MCF 10A (cell line): Measurements from ENCODE around the gene MYADML2. TPM values are rescaled to one million over a fixed set of nuclear protein-coding genes. Genes with fewer than 3 reads are reported as not detected.
A peak's percentile ranks its signal among the peaks of the same experiment; 100 is the strongest.

ENCODE experiments used
- BruUV-seq: library from RNA; stranded (reverse); fragments of 400-500 nt; replicated peaks from 2 replicates; lab custom pipeline; 2021; lab: Mats Ljungman, UMichigan
- CTCF ChIA-PET: fragments of 300-600 bp; sonication (Branson Sonifier 250); formaldehyde crosslinking; extraction: SDS; loops from one replicate; lab custom pipeline; 2021; ENCODE audit warnings: antibody characterized with exemption, inconsistent platforms; lab: Yijun Ruan, JAX
- POLR2A ChIA-PET: fragments of 300-600, 350-650 bp; sonication (Branson Sonifier 250); formaldehyde crosslinking; extraction: SDS; loops from one replicate; lab custom pipeline; 2020; ENCODE audit warnings: antibody characterized with exemption, inconsistent platforms; lab: Yijun Ruan, JAX
- DNase-seq: peaks from one replicate; pipeline ENCODE4 v3.0.0-alpha.2; 2018; ENCODE audit not compliant: unreplicated experiment
- H3K27ac Mint-ChIP-seq: one replicate; pipeline ENCODE4 v1.8.0; 2022; ENCODE audit warnings: mild to moderate bottlenecking, low read depth, mixed read lengths; ENCODE audit not compliant: unreplicated experiment
- H3K27me3 Mint-ChIP-seq: one replicate; pipeline ENCODE4 v1.8.0; 2022; ENCODE audit warnings: mixed read lengths; ENCODE audit not compliant: insufficient read depth, unreplicated experiment
- H3K36me3 Mint-ChIP-seq: one replicate; pipeline ENCODE4 v1.8.0; 2022; ENCODE audit warnings: mild to moderate bottlenecking, moderate library complexity, mixed read lengths; ENCODE audit not compliant: insufficient read depth, unreplicated experiment
- H3K4me1 Mint-ChIP-seq: one replicate; pipeline ENCODE4 v1.8.0; 2022; ENCODE audit warnings: mixed read lengths; ENCODE audit not compliant: insufficient read depth, unreplicated experiment
- H3K4me3 Mint-ChIP-seq: one replicate; pipeline ENCODE4 v1.8.0; 2022; ENCODE audit warnings: mild to moderate bottlenecking, moderate library complexity, mixed read lengths; ENCODE audit not compliant: unreplicated experiment
- H3K9me3 Mint-ChIP-seq: one replicate; pipeline ENCODE4 v1.8.0; 2022; ENCODE audit warnings: mixed read lengths; ENCODE audit not compliant: unreplicated experiment
- intact Hi-C: fragments of 100-400 bp; cut with micrococcal nuclease; formaldehyde crosslinking; loops from 2 replicates; pipeline ENCODE4 v1.14.1; 2022
- total RNA-seq: library from RNA; stranded (reverse); gene quantifications from 2 replicates; pipeline ENCODE4 v1.2.3, GENCODE V29; 2022
- TF ChIP-seq, protein P1 (sequence below): fragments of 200-600 bp; IDR thresholded peaks from one replicate; pipeline ENCODE4 v1.8.0; 2022; ENCODE audit warnings: antibody characterized with exemption, mild to moderate bottlenecking; ENCODE audit not compliant: unreplicated experiment

MYADML2 gene
- total RNA-seq, 1 experiment from 2014 or later: not detected

DNA sequence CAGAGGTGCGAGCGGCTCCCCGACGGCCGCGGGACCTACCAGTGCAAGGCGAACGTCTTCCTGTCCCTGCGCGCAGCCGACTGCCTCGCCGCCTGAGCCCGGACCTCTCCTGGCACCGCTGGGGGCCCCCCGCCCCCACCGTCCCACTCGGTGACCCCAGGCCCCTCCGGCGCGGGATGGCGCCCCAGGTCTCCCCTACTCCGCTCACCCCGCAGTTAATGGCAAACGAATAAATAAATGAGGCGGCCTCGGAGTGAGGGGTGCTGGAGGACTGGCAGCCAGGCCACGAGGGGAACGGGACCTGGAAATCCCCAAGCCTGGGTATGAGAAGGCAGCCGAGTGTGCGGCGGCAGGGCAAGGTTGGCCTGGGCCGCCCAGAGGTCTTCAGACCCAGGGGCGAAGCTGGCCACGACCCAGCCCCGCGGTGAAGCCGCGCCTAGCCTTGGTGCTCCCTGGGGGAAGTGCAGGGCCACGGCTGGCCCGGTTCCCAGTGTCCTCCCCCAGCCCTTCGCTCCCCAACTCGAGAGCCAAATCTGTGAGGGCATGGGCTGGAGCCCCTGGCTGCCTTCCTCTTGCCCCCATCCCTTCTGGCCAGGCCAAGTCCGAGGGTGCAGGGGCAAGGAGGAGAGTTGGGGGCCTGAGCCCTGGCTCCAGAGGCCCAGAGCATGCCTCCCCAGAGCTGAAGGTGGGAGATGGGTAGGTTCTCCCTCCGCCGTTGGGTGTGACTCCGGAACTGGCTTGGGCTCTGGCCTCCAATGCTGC, 44.2 kb downstream of the MYADML2 start:
- Mint-ChIP-seq H3K4me3 (no peak overlapping the region), H3K4me1 (peaks cover 16% of the 10 kb centered on the region), H3K27ac (no peak overlapping the region), H3K9me3 (no peaks in the 10 kb centered on the region), H3K27me3 (no peaks in the 10 kb centered on the region), H3K36me3 (peaks cover 36% of the 10 kb centered on the region)
- no TSS peak for BruUV-seq
- intact Hi-C loops: no loop called here
- POLR2A ChIA-PET: no interaction called here
- TF ChIP-seq, protein P1, sequence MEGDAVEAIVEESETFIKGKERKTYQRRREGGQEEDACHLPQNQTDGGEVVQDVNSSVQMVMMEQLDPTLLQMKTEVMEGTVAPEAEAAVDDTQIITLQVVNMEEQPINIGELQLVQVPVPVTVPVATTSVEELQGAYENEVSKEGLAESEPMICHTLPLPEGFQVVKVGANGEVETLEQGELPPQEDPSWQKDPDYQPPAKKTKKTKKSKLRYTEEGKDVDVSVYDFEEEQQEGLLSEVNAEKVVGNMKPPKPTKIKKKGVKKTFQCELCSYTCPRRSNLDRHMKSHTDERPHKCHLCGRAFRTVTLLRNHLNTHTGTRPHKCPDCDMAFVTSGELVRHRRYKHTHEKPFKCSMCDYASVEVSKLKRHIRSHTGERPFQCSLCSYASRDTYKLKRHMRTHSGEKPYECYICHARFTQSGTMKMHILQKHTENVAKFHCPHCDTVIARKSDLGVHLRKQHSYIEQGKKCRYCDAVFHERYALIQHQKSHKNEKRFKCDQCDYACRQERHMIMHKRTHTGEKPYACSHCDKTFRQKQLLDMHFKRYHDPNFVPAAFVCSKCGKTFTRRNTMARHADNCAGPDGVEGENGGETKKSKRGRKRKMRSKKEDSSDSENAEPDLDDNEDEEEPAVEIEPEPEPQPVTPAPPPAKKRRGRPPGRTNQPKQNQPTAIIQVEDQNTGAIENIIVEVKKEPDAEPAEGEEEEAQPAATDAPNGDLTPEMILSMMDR: no peak
- no peak for DNase-seq
- CTCF ChIA-PET: no interaction called here

DNA sequence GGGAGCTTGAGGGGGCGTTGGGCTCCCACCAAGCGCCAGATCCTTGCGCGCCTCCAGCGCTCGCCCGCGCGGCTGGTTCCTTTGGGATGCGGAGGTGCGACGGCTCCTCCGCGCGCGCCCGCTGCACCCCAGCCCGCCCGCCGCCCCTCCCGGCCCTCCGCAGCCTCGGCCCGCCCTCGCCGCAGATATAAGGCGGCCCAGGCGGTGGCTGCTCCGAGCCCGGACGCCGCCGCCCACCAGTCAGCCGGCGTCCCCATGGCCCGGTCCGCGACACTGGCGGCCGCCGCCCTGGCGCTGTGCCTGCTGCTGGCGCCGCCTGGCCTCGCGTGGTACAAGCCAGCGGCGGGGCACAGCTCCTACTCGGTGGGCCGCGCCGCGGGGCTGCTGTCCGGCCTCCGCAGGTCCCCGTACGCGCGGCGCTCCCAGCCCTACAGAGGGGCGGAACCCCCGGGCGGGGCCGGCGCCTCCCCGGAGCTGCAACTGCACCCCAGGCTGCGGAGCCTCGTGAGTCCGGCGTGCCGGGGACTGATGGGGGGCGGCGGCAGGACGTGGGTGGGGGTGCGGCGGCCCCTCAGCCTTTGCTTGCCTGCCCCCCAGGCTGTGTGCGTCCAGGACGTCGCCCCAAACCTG, 44.9 kb downstream of the MYADML2 start, which contains the start of gene NPB:
Gene NPB, plus strand, starts transcription at position 216 of the 630 bp plus-strand sequence. Its CDS starts 40 bp downstream, at position 256.
- H3K27ac Mint-ChIP-seq: peak within 1 kb of the TSS; percentile 11
- no peaks in the 10 kb centered on the region for H3K27me3 Mint-ChIP-seq
- no peaks in the 10 kb centered on the region for H3K9me3 Mint-ChIP-seq
- no peak for DNase-seq
- TF ChIP-seq, protein P1: no peak
- peaks cover 39% of the 10 kb centered on the region for H3K36me3 Mint-ChIP-seq
- CTCF ChIA-PET: no interaction called here
- no peak within 1 kb of the TSS for H3K4me3 Mint-ChIP-seq
- intact Hi-C loops: no loop called here
- POLR2A ChIA-PET: interaction anchor here (0.8 kb wide), 1 partner anchor 390 kb away, joined by 3 read pairs; no protein-coding TSS in a partner anchor
- no TSS peak for BruUV-seq
- H3K4me1 Mint-ChIP-seq: peaks cover 16% of the 10 kb centered on the region

DNA sequence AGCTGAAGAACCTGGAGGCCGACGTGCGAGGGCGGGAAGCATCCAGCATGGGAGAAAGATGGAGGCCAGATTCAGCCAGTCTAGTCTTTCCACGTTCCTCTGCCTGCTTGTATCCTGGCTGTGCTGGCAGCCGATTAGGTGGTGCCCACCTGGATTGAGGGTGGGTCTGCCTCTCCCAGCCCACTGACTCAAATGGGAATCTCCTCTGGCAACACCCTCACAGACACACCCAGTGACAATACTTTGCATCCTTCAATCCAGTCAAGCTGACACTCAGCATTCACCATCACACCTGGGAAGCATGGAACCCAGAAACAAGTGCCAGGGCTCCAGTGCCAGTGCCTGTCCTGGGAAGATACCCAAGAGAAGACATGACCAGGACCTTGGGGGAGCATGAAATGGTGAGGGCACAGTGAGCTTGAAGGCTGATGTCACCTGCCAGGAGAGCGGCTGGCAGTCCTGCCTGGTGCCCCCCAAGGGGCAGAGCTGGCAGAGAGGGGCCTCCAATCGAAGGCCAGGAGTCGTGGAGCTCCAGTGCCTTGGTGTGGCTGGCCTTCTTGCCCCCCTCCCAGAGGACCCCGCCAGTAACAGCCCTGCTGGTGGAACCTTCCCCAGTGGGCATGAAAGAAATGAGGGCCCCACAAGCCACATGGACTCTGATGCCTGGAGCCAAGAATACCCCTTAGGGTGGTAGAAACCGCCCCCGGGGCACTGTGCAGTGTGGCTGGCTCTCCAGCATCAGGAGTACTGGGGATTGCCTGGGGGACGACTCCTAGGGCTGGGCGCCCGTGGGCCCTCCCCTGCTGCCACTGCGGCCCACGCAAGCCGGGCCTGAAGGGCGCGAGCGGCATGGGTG, 45.6 kb downstream of the MYADML2 start:
- ChIA-PET POLR2A (interaction anchor here (0.8 to 1.3 kb wide), 3 partner anchors 9 to 389 kb away, joined by 3 read pairs; no protein-coding TSS in a partner anchor), CTCF (no interaction called here)
- Mint-ChIP-seq H3K9me3 (no peaks in the 10 kb centered on the region), H3K27me3 (no peaks in the 10 kb centered on the region), H3K27ac (peak overlapping the region; percentile 11), H3K4me1 (peaks cover 16% of the 10 kb centered on the region), H3K36me3 (peaks cover 41% of the 10 kb centered on the region), H3K4me3 (no peak overlapping the region)
- TF ChIP-seq, protein P1: no peak
- DNase-seq: no peak
- intact Hi-C loops: no loop called here
- no TSS peak for BruUV-seq
